Stimulated activated CD8-positive, alpha-beta memory T cell treated with anti-CD3 and anti-CD28 coated beads, Interleukin-4, amount 100 ng/mL, for 4 hours (primary cell): ENCODE results near the gene AHR.

Experiments
- DNase-seq, 2 donors: peaks; one replicate each; pipeline ENCODE4 v3.0.0-alpha.2; 2020; ENCODE audit warnings: low read depth in 2 of 2, low spot score in 1 of 2

AHR gene

GRCh38 chr7:17298102-17298839 lies at the start of gene AHR:
Gene AHR (plus strand): TSS chr7:17298652. CDS start chr7:17299265, 613 bp downstream.
- peak; percentile 72 to 75 for DNase-seq

- no peak for DNase-seq
Observed at GRCh38 chr7:17253885-17254284, 44.6 kb upstream of the AHR start.

- DNase-seq: no peak
Observed at GRCh38 chr7:17255926-17256325, 42.5 kb upstream of the AHR start.

GRCh38 chr7:17256375-17256774 lies 42.1 kb upstream of the AHR start:
- no peak for DNase-seq

GRCh38 chr7:17266565-17266964 lies 31.9 kb upstream of the AHR start:
- DNase-seq: no peak

GRCh38 chr7:17269341-17270221 lies 28.9 kb upstream of the AHR start:
- DNase-seq: no peak

GRCh38 chr7:17274551-17275245 lies 23.8 kb upstream of the AHR start:
- DNase-seq: no peak

- no peak for DNase-seq
Observed at GRCh38 chr7:17275749-17276671, 22.4 kb upstream of the AHR start.

GRCh38 chr7:17279061-17279460 lies 19.4 kb upstream of the AHR start:
- DNase-seq: no peak

GRCh38 chr7:17289074-17289645 lies 9.3 kb upstream of the AHR start:
- DNase-seq: no peak

GRCh38 chr7:17292843-17293242 lies 5.6 kb upstream of the AHR start:
- DNase-seq: no peak

GRCh38 chr7:17293481-17293880 lies 5.0 kb upstream of the AHR start:
- no peak for DNase-seq

- DNase-seq: no peak
Observed at GRCh38 chr7:17297243-17297642, 1.2 kb upstream of the AHR start.

- peak; percentile 23 to 36 for DNase-seq
Observed at GRCh38 chr7:17298840-17299482, 509 bp downstream of the AHR start.

GRCh38 chr7:17299483-17299991 lies 1.1 kb downstream of the AHR start:
- DNase-seq: no peak

GRCh38 chr7:17300012-17300411 lies 1.6 kb downstream of the AHR start:
- DNase-seq: no peak

- no peak for DNase-seq
Observed at GRCh38 chr7:17300437-17300836, 2.0 kb downstream of the AHR start.

GRCh38 chr7:17301471-17302456 lies 3.3 kb downstream of the AHR start:
- DNase-seq: peak in 1 of 2 donors; percentile 20
